ENCODE data around the gene KCNA10.
A peak's percentile ranks its signal among the peaks of the same experiment; 100 is the strongest.

The KCNA10 gene

GRCh38 chr1:110501488-110502132 is 17.4 kb downstream of the KCNA10 start:
- DNase-seq (ENCODE audit: low read depth in 2 of 2) = no peak

- no peak for DNase-seq (ENCODE audit: low read depth in 2 of 2)
Observed at GRCh38 chr1:110498270-110498669, 20.7 kb downstream of the KCNA10 start.

GRCh38 chr1:110495926-110496600 is 22.9 kb downstream of the KCNA10 start:
- DNase-seq (ENCODE audit: low read depth in 2 of 2) = peak; percentile 41 to 66

DNA sequence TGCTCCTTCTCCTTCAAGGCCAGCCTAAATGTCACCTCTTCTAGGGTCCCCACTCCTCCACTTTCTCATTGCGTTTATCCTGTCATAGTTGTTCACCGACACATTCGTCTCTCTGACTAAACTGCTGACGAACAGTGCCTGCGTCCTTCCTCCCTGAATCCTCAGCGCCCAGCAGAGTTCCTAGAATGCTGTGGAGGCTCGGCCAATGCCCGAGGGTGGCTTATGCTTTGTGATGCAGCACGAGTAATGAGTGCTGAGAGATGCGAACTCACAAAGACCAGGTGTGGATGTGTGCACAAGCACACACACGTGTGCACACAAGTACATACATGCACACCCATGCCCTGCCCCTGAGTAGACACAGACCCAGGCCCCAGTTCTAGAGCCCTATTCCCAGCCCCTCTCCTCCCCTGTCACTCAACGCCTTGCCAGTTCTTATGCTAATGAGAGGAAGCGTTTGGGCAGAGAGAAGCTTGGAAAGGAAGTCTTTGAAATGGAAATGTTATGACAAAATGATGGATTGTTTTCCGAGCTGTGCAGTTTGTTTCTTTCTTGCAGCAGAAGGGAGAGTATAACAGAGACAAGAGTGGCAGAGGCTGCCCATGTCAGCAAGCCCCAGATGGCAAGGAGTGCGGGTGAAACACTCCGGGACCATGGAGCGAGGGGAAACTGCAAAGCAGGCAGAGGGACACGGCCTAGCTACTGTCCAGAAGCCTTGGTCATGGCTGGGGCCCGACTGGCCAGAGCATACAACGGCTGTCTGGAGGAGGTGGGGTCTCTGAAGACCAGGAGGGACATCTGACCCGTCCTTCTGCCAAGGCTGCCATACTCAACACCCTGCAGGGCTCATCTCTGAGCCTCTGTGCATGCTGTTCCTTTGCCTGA is 24.2 kb downstream of the KCNA10 start:
- no peak for DNase-seq (ENCODE audit: low read depth in 2 of 2)

- DNase-seq (ENCODE audit: low read depth in 2 of 2) = no peak
Observed at GRCh38 chr1:110494036-110494435, 24.9 kb downstream of the KCNA10 start.

DNA sequence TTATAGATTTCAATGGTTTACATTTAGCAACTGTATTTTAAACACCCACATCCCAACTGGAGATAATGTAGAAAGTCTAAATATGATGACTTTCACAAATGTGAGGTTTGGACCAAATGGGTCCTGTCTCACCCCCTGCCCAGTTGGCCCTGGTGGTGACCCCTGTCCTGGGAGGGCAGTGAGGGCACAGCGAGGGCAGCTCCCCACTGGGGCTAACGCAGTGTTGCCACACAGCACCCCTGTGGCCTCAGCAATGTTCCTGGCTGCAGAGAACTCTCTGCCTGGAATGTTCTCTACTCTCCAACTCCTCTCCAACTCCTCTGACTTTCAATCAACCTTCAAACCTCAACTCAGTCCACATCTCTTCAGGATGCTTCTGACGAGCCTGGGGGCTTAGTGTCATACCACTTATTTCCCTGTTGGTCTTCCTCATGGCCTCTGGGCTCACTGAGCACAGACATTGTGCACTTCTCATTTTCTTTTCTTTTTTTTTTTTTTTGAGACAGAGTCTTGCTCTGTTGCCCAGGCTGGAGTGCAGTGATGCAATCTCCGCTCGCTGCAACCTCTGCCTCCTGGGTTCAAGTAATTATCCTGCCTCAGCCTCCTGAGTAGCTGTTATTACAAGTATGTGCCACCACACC is 25.8 kb downstream of the KCNA10 start:
- no peak for DNase-seq (ENCODE audit: low read depth in 2 of 2)

DNA sequence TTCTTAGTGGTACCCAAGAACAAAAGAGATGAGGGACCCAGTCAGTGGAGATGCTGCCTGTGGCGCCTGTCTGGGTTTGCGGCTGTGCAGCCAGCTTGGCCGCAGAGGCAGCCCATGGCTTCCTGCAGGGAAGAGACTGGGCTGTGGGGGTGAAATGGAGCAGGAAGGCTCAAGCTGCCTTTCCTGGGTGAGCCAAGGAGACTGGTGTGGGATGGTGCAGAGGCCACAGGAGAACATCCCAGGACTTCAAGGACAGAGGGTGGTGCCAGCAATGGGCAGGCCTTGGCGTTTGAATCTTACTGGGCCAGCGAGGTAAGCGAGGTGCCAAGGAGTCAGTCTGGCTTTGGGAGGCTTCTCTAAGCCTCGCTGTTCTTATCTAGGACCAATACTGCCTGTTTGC is 26.4 kb downstream of the KCNA10 start:
- DNase-seq (ENCODE audit: low read depth in 2 of 2) = no peak

- DNase-seq (ENCODE audit: low read depth in 2 of 2) = no peak
Observed at GRCh38 chr1:110490791-110491451, 28.1 kb downstream of the KCNA10 start.

GRCh38 chr1:110489973-110490542 is 28.9 kb downstream of the KCNA10 start:
- no peak for DNase-seq (ENCODE audit: low read depth in 2 of 2)

GRCh38 chr1:110489406-110489805 is 29.6 kb downstream of the KCNA10 start:
- DNase-seq (ENCODE audit: low read depth in 2 of 2) = no peak

- DNase-seq (ENCODE audit: low read depth in 2 of 2) = no peak
Observed at GRCh38 chr1:110488867-110489266, 30.1 kb downstream of the KCNA10 start.

DNA sequence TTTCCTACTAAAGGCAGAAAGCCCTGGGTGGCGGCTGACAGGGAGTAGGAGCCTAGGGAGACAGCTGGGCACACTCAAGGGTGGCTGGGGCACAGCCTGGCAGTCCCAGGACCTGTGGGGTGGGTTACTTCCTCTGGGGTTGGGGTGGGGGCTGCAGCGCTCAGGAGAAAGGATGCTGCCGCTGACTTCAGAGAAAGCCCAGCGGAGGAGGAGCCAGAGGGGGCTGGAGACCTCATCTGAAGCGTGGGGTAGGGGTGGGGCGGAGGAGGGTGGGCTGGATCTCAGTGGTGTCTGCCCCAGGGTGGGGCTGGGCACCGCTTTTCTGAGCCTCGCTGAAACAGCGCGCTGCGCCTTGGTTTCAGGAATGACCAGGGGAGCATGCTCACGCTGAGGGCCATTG is 30.8 kb downstream of the KCNA10 start:
- no peak for DNase-seq (ENCODE audit: low read depth in 2 of 2)

GRCh38 chr1:110487726-110488125 is 31.2 kb downstream of the KCNA10 start:
- DNase-seq (ENCODE audit: low read depth in 2 of 2) = no peak

GRCh38 chr1:110485725-110486124 is 33.2 kb downstream of the KCNA10 start:
- no peak for DNase-seq (ENCODE audit: low read depth in 2 of 2)

DNA sequence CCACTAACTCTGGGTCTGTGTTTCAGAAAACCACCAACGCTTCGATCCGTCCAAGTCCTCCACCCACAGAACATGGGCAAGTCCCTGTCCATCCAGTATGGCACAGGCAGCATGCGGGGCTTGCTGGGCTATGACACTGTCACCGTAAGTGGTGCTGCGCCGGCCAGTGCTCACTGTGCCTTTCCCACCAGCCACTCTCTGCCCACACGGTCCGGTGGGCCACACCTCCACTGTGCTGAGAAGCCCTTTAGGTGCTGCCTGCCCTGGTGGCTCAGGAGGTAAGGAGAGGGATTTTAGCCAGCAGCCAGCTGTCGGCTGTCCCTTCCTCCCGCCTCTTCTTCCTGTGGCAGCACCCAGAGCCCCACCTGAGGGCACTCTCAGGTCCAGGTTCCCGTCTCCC is 34.2 kb downstream of the KCNA10 start:
- no peak for DNase-seq (ENCODE audit: low read depth in 2 of 2)

DNA sequence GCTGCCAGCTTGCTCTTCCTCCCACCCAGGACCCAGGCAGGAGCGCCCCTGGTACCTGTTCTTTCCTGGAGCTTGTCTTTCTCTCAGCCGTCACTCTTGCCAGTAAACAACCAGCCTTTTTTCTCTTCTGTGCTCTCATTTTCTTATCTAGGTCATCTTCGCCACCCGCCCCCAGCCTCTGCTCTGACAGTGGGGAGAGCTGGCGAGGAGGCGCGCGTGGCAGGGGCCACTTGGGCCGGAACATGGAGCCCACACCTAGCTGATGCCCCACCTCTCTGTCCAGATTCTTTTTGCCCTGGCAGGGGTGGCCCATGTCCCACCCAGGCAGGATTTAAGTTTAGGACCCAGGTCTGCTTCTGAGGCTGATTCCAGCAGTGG is 35.7 kb downstream of the KCNA10 start:
- DNase-seq (ENCODE audit: low read depth in 2 of 2) = no peak

- DNase-seq (ENCODE audit: low read depth in 2 of 2) = no peak
Observed at GRCh38 chr1:110482662-110483307, 36.2 kb downstream of the KCNA10 start.

- DNase-seq (ENCODE audit: low read depth in 2 of 2) = no peak
Observed at GRCh38 chr1:110481968-110482623, 36.9 kb downstream of the KCNA10 start.

- no peak for DNase-seq (ENCODE audit: low read depth in 2 of 2)
Observed at GRCh38 chr1:110480356-110481096, 38.4 kb downstream of the KCNA10 start.

GRCh38 chr1:110478886-110479285 is 40.1 kb downstream of the KCNA10 start:
- DNase-seq (ENCODE audit: low read depth in 2 of 2) = no peak
